GM12891 (cell line): ENCODE data around the gene CIB2.

Experiments
- DNase-seq: peaks from one replicate; pipeline ENCODE4 v3.0.0; 2011; ENCODE audit warnings: low spot score; ENCODE audit not compliant: insufficient read length
- FAIRE-seq: peaks from 2 replicates; lab custom pipeline; 2011; peaks lifted over from hg19 to GRCh38; lab: Jason Lieb, UNC
- PAX5 ChIP-seq: IDR thresholded peaks from 2 replicates; pipeline ENCODE4 v1.6.1; 2011; ENCODE audit warnings: low read length, moderate library complexity, mild to moderate bottlenecking; ENCODE audit not compliant: insufficient read depth, severe bottlenecking
- POLR2A ChIP-seq: IDR thresholded peaks from 2 replicates; pipeline ENCODE4 v1.6.1; 2011; ENCODE audit warnings: low read depth, low read length, control low read depth
- POLR2AphosphoS5 ChIP-seq: IDR thresholded peaks from 2 replicates; pipeline ENCODE4 v1.6.1; 2011; ENCODE audit warnings: low read depth, low read length, control low read depth
- POU2F2 ChIP-seq: IDR thresholded peaks from 2 replicates; pipeline ENCODE4 v1.6.1; 2011; ENCODE audit warnings: low read depth, mild to moderate bottlenecking, control low read depth, low read length, moderate library complexity
- SPI1 ChIP-seq: IDR thresholded peaks from 2 replicates; pipeline ENCODE4 v1.6.1; 2011; ENCODE audit warnings: low read depth, low read length, control low read depth
- TAF1 ChIP-seq: IDR thresholded peaks from 2 replicates; pipeline ENCODE4 v1.6.1; 2011; ENCODE audit warnings: low read depth, low read length, control low read depth

The CIB2 gene

DNA sequence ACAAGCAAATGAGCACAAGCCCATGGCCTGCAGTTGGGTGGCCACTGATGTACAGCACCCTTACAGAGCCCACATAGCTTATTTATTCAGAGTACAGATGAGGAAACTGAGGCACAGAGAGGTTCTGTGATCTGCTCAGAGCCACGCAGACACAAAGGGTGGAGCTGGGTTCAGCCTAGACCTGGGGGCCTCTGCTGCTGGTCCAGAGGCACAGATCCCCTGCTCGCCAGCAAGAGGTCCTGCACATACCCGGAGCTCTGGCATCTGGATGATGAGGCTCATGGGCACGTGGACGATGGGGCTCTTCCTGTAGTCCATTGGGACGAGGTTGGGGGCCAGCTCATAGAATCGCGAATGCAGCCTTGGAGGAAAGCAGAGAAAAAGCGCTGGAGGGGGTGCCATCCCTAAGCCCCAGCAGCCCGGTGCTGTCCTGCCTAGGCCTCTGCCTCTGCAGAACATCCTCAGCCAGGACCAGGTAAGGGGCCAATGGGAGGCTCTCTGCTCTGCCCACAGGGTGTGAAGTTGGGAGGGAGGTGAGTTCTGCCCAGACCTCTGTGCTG is 20.2 kb downstream of the CIB2 start:
- DNase-seq (no peak), FAIRE-seq (no peak)
- TF ChIP-seq POU2F2 (no peak), TAF1 (no peak), POLR2AphosphoS5 (no peak), PAX5 (no peak), SPI1 (no peak), POLR2A (no peak)

DNA sequence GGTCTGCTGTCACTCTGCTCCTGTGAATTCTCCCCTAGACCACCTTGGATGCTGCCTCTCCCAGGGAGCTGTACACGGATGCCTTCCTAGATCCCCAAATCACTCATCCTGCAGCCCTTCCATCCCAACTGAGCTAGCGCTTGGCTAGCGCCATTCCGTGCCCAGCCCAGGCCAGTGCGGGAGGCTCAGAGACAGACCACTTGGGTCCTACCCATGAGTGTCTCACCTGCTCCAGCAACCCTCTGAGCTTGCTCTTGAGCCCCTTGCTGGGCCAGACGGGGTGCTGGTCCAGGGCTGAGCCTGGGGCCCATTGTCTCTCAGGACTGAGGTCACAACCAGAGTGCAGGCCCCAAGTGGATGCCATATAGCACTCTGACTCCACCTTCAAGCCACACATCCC is 21.1 kb downstream of the CIB2 start:
- no peak for DNase-seq
- FAIRE-seq, result no peak
- no peak for TF ChIP-seq POU2F2
- no peak for TF ChIP-seq POLR2AphosphoS5
- TF ChIP-seq PAX5, result no peak
- no peak for TF ChIP-seq POLR2A
- TF ChIP-seq SPI1, result no peak
- TF ChIP-seq TAF1, result no peak

DNA sequence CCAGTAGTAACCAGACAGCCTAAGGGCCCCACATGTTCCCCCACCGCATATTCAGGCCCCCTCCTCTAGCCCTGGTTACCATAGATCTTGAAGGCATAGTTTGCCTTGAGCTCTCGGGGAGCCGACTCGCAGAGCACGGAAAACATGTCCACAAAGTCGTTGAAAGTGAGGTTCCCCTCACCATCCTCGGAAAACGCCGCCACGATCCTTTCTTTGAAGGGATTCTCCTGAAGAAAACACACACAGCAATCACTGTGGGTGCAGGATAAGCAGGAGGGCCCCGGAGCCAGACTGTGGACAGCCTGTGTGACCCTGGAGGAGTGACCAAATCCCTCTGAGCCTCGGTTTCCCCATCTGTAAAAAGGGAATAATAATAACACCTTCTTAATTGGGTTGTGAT is 22.1 kb downstream of the CIB2 start:
- TF ChIP-seq POLR2A (no peak), POU2F2 (no peak)
- no peak for FAIRE-seq
- DNase-seq, result no peak

DNA sequence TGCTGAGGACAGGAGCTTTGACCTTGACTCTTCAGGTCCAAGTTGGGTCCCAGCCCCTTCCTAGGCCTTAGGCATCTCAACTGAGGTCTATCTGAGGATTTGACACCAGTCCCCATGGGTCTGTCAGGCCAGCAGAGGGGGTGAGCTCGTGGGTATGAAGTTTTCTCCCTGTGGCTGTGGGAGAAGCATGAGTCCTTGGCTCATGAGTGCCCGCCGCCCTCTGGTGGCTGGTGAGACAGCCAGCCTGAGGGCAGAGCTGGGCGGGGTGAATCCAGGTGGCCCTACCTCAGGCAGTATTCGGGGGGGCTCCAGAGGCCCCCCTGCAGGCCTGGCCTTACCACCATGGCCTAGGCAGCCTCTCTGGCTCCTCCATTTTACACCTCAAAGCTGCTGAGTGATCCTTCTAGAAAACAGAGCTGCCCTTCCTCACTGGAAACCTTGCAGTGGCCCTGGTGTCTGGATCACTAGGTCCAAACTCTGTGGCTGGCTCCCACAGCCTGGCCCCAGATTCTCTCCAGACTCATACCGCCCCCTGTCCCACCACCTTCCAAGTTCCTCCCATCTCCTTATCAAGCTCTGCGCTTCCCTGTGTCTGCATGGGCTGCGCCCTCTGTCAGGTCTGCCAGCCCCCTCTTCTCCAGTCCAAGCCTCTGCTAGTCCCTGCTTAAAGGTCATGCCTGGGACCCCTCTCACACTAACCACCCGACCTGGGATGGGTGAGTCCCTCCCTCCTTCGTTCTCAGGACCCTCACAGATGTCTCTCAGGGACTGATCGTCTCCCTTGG is 22.8 kb downstream of the CIB2 start:
- peak; percentile 86 for FAIRE-seq
- TF ChIP-seq POLR2A (no peak), PAX5 (no peak), SPI1 (no peak), POU2F2 (no peak), POLR2AphosphoS5 (no peak), TAF1 (no peak)
- DNase-seq, result peak; percentile 66

DNA sequence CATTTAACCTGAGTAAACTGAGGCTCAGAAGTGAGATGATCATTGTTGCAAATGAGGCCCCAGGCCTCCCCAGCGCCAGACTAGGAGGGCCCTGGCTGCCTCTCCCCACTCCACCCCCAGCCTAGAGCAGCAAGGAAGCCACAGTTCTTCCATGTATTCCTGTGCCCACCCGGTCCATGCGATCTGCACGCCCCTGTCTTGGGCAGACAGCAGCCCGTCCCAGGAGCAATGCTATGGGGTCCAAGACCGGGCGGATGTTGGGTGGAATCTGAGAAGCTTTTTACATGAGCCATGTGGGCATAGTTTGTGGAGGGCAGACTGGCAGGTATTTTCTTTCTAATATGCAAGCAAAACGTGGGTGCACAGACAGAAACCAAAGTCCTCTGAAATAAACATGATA is 23.8 kb downstream of the CIB2 start:
- FAIRE-seq, result no peak
- TF ChIP-seq PAX5 (no peak), POU2F2 (no peak), SPI1 (no peak), TAF1 (no peak)
- no peak for DNase-seq

DNA sequence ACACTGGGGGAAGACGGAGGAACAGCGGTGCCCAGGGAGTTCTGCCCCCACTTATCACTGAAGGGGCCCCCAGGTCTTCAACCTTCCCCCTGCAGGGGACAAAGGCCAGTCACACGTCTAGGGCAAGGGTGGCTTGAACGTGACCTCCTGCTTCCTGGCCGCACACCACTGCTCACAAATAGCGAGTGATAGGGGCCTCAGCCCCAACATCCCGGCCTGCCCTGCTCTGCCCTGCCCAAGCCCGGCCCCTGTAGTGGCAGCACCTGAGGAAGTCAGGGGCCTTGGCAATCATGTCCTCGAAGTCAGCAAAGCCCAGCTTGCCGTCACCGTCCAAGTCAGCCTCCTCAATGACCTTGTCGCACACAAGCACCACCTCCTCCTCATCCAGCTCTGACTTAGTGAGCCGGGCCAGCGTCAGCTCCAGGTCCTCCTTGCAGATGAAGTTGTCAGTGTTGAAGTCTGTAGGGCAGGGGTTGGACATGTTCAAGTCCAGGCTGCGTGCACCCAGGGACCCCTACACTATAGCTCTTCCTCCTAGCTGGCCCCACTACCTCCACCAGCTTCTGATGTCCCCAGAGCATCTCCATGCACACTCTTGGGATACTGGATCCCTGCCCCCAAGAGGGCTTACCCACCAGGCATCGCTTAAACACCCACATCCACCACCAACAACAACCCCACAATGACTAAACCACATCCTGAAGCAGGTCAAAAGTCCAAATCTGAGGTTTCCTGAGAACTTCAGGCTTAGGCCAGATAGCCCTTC is 25.6 kb downstream of the CIB2 start:
- TF ChIP-seq SPI1, result no peak
- TF ChIP-seq PAX5, result no peak
- no peak for TF ChIP-seq POU2F2
- no peak for TF ChIP-seq TAF1

DNA sequence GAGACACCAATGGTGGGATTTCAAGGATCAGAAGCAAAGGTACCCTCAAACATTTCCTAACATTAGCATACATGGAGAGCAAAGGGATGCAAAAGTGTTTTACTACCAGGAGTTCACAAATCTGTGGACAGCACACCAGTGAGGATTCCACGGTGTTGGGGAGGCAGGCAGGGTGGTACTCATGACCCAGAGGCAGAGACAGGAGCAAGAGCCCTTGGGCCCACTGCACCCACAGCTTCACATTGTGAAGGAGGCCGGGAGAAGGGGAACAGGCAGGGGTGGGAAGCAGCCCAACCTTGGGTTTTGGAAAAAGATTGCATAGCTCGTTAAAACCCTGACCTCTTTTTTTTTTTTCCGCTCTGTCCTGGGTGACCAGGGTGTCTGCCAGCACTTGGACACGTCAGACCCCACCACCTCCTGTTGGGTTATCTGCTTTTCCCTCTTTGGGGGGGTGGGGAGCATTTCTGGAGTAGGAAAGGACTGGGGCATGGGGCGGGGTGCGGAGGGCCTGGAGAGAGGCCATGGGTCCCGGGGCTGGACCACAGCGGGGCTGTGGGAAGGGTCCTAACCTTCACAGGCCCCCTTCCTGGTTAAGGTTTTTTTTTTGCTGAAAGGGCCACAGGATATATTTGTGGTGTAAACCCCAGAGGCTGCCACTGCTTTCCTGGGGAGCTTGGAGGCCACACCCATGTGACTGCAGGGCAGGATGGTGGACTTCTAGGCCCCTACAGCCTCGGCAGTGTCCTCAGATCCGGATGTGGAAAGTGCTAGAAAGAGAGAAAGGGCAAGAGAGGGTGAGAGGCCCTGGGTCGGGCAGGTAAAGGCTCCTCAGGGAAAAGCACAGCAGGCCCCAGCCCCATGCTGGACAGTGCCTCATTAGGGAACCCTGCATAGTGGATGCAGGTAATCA is 26.4 kb downstream of the CIB2 start:
- no peak for TF ChIP-seq TAF1
- TF ChIP-seq PAX5, result no peak
- no peak for TF ChIP-seq POU2F2
- no peak for TF ChIP-seq SPI1
- TF ChIP-seq POLR2A, result no peak
- no peak for TF ChIP-seq POLR2AphosphoS5
- no peak for DNase-seq
- FAIRE-seq, result no peak

More for the DNA sequence above, 25.6 kb downstream of the CIB2 start:
- no peak for DNase-seq
- FAIRE-seq, result peak; percentile 69

DNA sequence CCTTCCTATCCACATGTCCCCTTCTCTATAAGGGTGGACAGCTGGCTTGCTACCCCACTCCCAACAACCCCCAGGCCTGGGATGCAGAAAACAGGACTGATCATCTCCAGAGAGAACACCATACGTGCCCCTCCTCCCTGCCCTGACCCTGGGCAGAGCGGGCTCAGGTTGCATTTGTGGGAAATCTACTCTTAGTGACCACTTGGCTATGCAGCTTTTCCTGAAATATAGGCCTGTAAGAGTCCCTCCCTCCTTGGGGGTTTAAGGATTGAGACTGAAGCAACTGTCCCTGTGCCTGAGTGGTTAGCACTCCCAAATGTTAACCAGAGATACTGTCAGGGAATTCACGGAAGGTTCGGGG is 27.1 kb downstream of the CIB2 start:
- FAIRE-seq (no peak), DNase-seq (no peak)
- TF ChIP-seq TAF1, result no peak
- no peak for TF ChIP-seq POU2F2
- no peak for TF ChIP-seq SPI1
- no peak for TF ChIP-seq POLR2A
- TF ChIP-seq POLR2AphosphoS5, result no peak
- TF ChIP-seq PAX5, result no peak
